C4-2B (cell line): Measurements from ENCODE around the gene KRTAP12-1.

Source experiments
- ZFX ChIP-seq: fragments of 450-650 bp; IDR thresholded peaks from 2 replicates; pipeline ENCODE4 v1.6.1; 2017
- TF ChIP-seq, protein P1 (sequence below): fragments of 450-650 bp; conservative IDR thresholded peaks from 2 replicates; pipeline ENCODE4 v1.5.1; 2017; ENCODE audit warnings: mild to moderate bottlenecking

GRCh38 chr21:44653656-44654575 lies 28.0 kb downstream of the KRTAP12-1 start:
- TF ChIP-seq, protein P1, sequence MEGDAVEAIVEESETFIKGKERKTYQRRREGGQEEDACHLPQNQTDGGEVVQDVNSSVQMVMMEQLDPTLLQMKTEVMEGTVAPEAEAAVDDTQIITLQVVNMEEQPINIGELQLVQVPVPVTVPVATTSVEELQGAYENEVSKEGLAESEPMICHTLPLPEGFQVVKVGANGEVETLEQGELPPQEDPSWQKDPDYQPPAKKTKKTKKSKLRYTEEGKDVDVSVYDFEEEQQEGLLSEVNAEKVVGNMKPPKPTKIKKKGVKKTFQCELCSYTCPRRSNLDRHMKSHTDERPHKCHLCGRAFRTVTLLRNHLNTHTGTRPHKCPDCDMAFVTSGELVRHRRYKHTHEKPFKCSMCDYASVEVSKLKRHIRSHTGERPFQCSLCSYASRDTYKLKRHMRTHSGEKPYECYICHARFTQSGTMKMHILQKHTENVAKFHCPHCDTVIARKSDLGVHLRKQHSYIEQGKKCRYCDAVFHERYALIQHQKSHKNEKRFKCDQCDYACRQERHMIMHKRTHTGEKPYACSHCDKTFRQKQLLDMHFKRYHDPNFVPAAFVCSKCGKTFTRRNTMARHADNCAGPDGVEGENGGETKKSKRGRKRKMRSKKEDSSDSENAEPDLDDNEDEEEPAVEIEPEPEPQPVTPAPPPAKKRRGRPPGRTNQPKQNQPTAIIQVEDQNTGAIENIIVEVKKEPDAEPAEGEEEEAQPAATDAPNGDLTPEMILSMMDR: no peak
- TF ChIP-seq ZFX: no peak
